ENCODE data around the gene SLC5A8. TPM values are rescaled to one million over a fixed set of nuclear protein-coding genes. Genes with fewer than 3 reads are reported as not detected.

The SLC5A8 gene
- total RNA-seq, 4 donors from 2014 or later, result not detected

DNA sequence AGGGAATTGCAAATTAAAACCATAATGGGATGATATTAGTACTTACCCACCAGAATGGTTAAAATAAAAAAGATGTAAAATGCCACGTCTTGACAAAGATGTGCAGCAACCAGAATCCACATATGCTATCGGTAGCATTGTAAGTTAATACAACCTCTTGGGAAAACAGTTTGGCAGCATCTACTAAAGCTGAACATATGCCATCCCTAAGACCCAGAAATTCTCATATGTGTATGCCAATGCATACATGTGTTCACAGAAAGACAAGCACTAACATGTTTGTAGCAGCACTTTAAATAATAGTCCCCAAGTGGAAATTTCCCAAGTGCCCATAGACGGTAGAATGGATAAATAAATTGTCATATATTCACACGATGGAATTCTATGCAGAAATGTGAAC, 28.3 kb upstream of the SLC5A8 start:
- TF ChIP-seq, protein P1, sequence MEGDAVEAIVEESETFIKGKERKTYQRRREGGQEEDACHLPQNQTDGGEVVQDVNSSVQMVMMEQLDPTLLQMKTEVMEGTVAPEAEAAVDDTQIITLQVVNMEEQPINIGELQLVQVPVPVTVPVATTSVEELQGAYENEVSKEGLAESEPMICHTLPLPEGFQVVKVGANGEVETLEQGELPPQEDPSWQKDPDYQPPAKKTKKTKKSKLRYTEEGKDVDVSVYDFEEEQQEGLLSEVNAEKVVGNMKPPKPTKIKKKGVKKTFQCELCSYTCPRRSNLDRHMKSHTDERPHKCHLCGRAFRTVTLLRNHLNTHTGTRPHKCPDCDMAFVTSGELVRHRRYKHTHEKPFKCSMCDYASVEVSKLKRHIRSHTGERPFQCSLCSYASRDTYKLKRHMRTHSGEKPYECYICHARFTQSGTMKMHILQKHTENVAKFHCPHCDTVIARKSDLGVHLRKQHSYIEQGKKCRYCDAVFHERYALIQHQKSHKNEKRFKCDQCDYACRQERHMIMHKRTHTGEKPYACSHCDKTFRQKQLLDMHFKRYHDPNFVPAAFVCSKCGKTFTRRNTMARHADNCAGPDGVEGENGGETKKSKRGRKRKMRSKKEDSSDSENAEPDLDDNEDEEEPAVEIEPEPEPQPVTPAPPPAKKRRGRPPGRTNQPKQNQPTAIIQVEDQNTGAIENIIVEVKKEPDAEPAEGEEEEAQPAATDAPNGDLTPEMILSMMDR (IDR thresholded peaks at IDR 0.05; ENCODE audit: low read depth), result no peak

DNA sequence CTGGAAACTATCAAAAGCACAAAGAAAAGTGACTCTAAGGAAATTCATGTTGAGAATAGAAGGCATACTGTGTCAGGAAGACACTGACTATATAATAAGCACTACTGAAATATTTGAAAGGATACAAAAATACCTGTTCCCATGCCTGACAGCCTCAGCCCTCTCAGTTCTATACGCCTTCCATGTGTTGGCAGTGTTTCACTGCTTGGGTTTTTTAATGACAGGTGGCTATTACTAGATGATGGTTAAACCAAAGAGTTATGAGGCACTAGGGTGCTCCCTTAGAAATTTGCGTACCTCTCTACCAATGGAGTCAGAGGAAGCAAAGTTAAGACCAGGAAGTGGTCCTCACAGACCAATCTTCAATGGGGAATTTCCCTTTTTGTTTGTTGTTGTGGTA, 25.6 kb upstream of the SLC5A8 start:
- TF ChIP-seq, protein P1 (IDR thresholded peaks at IDR 0.05; ENCODE audit: low read depth), result no peak

DNA sequence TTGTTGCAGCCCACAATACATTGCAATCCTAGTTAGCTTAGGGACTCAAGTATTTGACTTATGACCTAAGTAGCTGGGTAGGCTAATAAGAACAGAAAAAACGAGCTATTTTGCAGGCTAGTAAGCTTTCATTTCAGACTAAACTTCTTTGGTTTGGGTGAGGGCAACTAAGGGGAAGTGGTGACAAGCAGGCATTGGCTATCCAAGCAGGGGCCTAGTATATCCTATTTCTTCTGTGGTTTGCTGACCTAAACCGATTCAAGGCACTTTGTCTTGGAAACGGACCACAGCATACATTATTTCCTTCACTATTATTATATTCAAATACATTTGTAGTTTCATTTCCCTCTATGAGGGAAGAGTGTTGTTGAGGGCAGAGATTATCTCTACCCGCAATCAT, 21.6 kb upstream of the SLC5A8 start:
- TF ChIP-seq, protein P1 (IDR thresholded peaks at IDR 0.05; ENCODE audit: low read depth), result no peak

DNA sequence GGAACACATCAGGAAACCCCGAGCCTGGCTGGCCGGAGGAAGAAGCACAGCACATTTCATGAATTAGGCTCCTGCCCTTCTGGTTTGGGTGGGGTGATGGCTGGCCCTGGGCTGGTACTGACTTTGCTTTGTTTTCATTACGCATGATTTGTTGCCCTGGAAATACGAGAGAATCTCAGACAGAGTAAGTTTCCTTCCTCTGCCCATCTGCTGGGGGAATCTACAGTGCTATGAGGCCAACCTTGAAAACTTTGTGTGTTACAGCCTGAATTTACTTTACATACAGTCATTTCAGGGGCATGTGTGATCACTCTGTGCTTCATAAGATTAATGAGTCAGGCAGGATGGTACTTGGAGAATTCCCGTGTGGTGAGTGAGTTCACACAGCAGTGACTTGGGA, 20.5 kb upstream of the SLC5A8 start:
- TF ChIP-seq, protein P1 (IDR thresholded peaks at IDR 0.05; ENCODE audit: low read depth), result no peak

DNA sequence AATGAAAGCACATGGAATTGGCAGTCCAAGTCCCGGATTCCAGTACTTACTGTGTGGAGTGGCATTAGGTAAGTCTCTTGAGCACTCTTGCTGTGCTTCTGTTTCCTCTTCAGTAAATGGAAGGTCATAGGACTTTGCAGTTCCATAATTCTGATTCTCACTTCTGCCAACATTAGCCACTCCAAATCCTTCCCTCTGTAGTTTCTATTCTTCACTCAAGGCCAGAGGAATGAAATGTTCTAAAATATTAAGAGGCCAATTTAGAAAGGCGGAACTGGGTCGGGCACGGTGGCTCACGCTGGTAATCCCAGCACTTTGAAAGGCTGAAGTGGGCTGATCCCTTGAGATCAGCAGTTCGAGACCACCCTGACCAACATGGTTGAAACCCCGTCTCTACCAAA, 19.8 kb upstream of the SLC5A8 start:
- TF ChIP-seq, protein P1 (IDR thresholded peaks at IDR 0.05; ENCODE audit: low read depth), result no peak

DNA sequence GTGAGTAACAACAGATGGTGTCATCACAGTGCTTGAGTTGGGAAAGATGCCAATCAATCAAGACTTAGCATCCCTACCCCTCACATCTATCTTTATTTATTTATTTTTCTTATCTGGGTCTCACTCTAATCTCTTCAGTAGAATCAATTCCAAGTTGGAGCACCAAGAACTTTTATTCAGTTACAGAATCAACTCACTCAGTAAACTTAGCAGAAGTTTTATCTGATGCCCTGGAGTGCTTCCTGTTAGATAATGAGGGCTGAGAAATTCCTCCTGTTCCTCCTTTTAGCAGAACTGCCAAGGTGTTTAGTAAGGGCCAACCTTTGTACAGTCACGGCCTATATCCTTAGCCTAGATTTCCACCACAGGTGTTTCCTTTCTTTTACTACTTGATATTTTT, 11.3 kb upstream of the SLC5A8 start:
- TF ChIP-seq, protein P1 (IDR thresholded peaks at IDR 0.05; ENCODE audit: low read depth), result no peak

DNA sequence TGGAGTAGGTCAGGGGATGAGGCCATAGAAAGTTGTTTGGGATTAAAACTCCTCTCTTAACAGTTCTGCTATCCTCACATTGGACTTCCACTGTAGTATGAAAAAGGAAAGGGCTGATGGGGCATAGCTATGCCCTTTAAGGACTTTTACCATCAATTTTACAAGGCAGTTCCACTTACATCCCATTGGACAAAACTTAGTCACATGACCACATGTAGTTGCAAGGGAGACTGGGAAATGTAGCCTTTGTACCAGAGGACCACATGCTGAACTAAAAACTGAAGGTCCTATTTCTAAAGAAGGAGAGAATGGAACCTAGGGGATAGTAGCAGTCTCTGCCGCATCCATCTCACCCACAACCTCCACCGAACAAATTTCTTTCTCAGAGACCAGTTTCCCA, 6.8 kb upstream of the SLC5A8 start:
- TF ChIP-seq, protein P1 (IDR thresholded peaks at IDR 0.05; ENCODE audit: low read depth), result no peak
